H4 (cell line): ENCODE results near the gene L3MBTL4. TPM values are rescaled to one million over a fixed set of nuclear protein-coding genes. Genes with fewer than 3 reads are reported as not detected.
"Not testable (repeated sequence)": the region's sequence is repeated elsewhere in the genome, so short reads cannot be mapped to it uniquely, and the experiment has no call there.

ENCODE experiments used
- DNase-seq: peaks from one replicate; pipeline ENCODE4 v3.0.0-alpha.2; 2015; ENCODE audit warnings: low spot score
- total RNA-seq: library from RNA; depleted of rRNA; stranded (reverse); fragments of >200 nt; shearing (Covaris generic); gene quantifications from 2 replicates; pipeline ENCODE4 v1.2.3, GENCODE V29; 2014; rRNA removed

L3MBTL4 gene
- total RNA-seq, result 2.2 and 2.4 TPM in 2 replicates

- DNase-seq, result no peak
Measured at GRCh38 chr18:6414723-6415417, at the start of gene L3MBTL4. TSS of gene L3MBTL4 (minus strand) at chr18:6414911. CDS start at chr18:6311625, 103,286 bp downstream.

- no peak for DNase-seq
Measured at GRCh38 chr18:6452194-6452593, 37.5 kb upstream of the L3MBTL4 start.

GRCh38 chr18:6449213-6449612 is 34.5 kb upstream of the L3MBTL4 start:
- no peak for DNase-seq

- no peak for DNase-seq
Measured at GRCh38 chr18:6444466-6445228, 29.9 kb upstream of the L3MBTL4 start.

- no peak for DNase-seq
Measured at GRCh38 chr18:6441200-6441599, 26.5 kb upstream of the L3MBTL4 start.

GRCh38 chr18:6437937-6438818 is 23.5 kb upstream of the L3MBTL4 start:
- no peak for DNase-seq

GRCh38 chr18:6435731-6436130 is 21.0 kb upstream of the L3MBTL4 start:
- DNase-seq, result no peak

GRCh38 chr18:6434987-6435709 is 20.4 kb upstream of the L3MBTL4 start:
- DNase-seq, result no peak

GRCh38 chr18:6434481-6434880 is 19.8 kb upstream of the L3MBTL4 start:
- DNase-seq, result no peak

GRCh38 chr18:6431659-6432318 is 17.1 kb upstream of the L3MBTL4 start:
- DNase-seq, result no peak

- DNase-seq, result no peak
Measured at GRCh38 chr18:6428851-6429395, 14.2 kb upstream of the L3MBTL4 start.

- DNase-seq, result no peak
Measured at GRCh38 chr18:6427286-6427685, 12.6 kb upstream of the L3MBTL4 start.

- DNase-seq, result no peak
Measured at GRCh38 chr18:6423289-6423688, 8.6 kb upstream of the L3MBTL4 start.

- DNase-seq, result peak; percentile 19
Measured at GRCh38 chr18:6414118-6414722, 491 bp downstream of the L3MBTL4 start.

- DNase-seq, result no peak
Measured at GRCh38 chr18:6413579-6414117, 1.1 kb downstream of the L3MBTL4 start.

- no peak for DNase-seq
Measured at GRCh38 chr18:6412933-6413472, 1.7 kb downstream of the L3MBTL4 start.

GRCh38 chr18:6411382-6411781 is 3.3 kb downstream of the L3MBTL4 start:
- DNase-seq, result no peak

- no peak for DNase-seq
Measured at GRCh38 chr18:6409933-6410332, 4.8 kb downstream of the L3MBTL4 start.

- DNase-seq, result not testable (repeated sequence)
Measured at GRCh38 chr18:6408543-6408942, 6.2 kb downstream of the L3MBTL4 start.
